ENCODE data around the gene STK32B. TPM values are rescaled to one million over a fixed set of nuclear protein-coding genes. Genes with fewer than 3 reads are reported as not detected.
"Not testable (repeated sequence)": the region's sequence is repeated elsewhere in the genome, so short reads cannot be mapped to it uniquely, and the experiment has no call there.

Gene STK32B
- total and polyA plus RNA-seq, 9 donors: 3.8 to 12.5 (median 5.8) TPM

DNA sequence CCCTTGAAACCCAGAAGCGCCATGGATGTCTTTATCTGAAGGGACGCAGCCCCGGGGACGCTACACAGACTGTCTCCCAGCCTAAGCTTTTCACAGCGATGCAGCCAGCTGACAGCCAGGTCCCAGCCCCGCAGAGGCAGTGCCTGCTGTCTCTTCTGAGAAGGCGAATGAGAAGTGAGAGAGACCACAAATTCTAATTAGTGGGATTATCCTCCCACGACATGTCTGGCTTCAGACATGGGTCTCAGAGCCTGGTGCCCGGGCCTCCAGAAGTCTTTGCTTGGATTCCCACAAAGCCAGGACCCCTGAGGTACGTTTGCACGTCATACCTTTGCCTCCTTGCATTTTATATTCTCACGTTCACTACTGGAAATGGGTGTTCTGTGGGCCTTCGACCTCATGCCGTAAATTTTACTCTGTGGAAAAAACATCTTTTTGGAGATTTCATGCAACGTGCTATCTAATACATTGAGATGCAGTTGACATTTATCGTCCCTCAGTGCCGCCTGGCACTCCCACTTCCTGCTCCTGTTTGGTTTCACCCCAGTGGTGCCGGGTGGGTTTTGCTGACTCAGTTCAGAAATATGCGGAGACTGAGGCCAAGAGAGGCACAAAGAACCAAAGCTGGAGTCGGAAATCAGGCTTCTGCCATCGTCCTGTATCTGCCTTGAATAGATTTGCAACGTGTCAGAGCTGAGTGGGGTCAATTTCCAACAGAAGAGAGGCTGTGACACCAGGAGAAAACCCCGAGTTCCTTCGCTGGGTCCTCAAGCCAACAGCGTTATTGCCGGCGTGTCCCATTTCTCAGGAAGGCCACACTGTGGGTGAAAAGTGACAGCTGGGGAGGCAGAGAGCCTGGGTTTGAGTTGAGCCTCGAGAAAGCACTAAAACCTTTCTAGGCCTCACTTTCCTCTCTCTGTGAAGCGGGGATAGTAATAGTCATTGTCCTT lies 114.4 kb downstream of the STK32B start:
- H3K4me3 ChIP-seq (ENCODE audit: low read length): no peak overlapping the region
- WGBS (ENCODE audit: insufficient coverage): 65% methylated on average over 19 of the region's 29 CpGs
- peak; percentile 17 for DNase-seq

DNA sequence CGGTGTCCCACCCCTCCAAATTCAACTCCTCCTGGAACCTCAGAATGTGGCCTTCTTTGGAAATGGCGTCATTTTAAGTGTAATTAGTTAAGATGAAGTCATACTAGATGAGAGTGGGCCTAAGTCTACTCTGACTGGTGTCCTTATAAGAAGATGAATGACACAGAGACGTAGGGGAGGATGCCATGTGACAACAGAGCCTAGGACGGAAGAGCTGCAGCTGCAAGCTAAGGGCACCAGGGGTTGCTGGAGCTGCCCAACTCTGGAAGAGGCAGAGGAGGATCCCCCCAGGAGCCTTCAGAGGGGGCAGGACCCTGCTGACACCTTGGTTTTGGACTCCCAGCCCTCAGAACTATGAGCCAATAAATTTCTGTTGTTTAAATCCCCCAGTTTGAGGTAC lies 115.1 kb downstream of the STK32B start:
- 89% methylated on average over 3 of the region's 4 CpGs for WGBS (ENCODE audit: insufficient coverage)

More for the DNA sequence above, 114.4 kb downstream of the STK32B start:
- no peaks in the 10 kb centered on the region for H3K27me3 ChIP-seq (ENCODE audit: control insufficient read depth, insufficient read depth, low read length)
- H3K9me3 ChIP-seq (replicated peaks; ENCODE audit: control insufficient read depth, low read depth, low read length): peaks cover 3% of the 10 kb centered on the region
- peaks cover 15% of the 10 kb centered on the region for H3K4me1 ChIP-seq (ENCODE audit: control insufficient read depth, insufficient read depth, low read length)
- no peak overlapping the region for H3K27ac ChIP-seq (ENCODE audit: low read length)
- no peaks in the 10 kb centered on the region for H3K36me3 ChIP-seq (ENCODE audit: control insufficient read depth, insufficient read depth, low read length)

DNA sequence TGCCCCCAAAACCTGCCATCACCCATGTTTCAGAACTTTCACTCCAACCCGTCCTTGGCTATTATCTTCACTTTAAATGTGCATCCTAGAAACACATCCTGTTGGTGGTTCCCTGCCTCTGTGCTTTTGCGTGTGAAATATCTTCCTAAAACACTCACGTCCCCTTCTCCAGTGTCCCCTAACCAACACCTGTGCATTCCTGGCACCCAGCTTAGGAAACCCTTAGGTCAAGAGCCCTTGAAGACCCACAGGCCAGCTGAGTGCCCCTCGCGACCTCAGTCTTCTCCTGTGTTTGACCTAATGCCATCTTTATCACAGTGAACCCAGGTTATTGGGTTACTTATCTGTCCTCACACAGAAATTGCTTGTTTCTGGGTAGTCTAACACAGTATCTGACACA lies 117.6 kb downstream of the STK32B start:
- no peaks in the 10 kb centered on the region for H3K36me3 ChIP-seq (ENCODE audit: control insufficient read depth, insufficient read depth, low read length)
- peaks cover 15% of the 10 kb centered on the region for H3K4me1 ChIP-seq (ENCODE audit: control insufficient read depth, insufficient read depth, low read length)
- no peak for DNase-seq
- H3K4me3 ChIP-seq (ENCODE audit: low read length): no peak overlapping the region
- peaks cover 3% of the 10 kb centered on the region for H3K9me3 ChIP-seq (replicated peaks; ENCODE audit: control insufficient read depth, low read depth, low read length)
- no peak overlapping the region for H3K27ac ChIP-seq (ENCODE audit: low read length)
- no peaks in the 10 kb centered on the region for H3K27me3 ChIP-seq (ENCODE audit: control insufficient read depth, insufficient read depth, low read length)
- WGBS (ENCODE audit: insufficient coverage): 97% methylated on average over 3 of the region's 5 CpGs

More for the DNA sequence above, 115.1 kb downstream of the STK32B start:
- Histone ChIP-seq H3K9me3 (replicated peaks; ENCODE audit: control insufficient read depth, low read depth, low read length) (peaks cover 3% of the 10 kb centered on the region), H3K4me3 (ENCODE audit: low read length) (no peak overlapping the region), H3K4me1 (ENCODE audit: control insufficient read depth, insufficient read depth, low read length) (peaks cover 15% of the 10 kb centered on the region), H3K27me3 (ENCODE audit: control insufficient read depth, insufficient read depth, low read length) (no peaks in the 10 kb centered on the region), H3K27ac (ENCODE audit: low read length) (no peak overlapping the region), H3K36me3 (ENCODE audit: control insufficient read depth, insufficient read depth, low read length) (no peaks in the 10 kb centered on the region)
- DNase-seq: no peak

DNA sequence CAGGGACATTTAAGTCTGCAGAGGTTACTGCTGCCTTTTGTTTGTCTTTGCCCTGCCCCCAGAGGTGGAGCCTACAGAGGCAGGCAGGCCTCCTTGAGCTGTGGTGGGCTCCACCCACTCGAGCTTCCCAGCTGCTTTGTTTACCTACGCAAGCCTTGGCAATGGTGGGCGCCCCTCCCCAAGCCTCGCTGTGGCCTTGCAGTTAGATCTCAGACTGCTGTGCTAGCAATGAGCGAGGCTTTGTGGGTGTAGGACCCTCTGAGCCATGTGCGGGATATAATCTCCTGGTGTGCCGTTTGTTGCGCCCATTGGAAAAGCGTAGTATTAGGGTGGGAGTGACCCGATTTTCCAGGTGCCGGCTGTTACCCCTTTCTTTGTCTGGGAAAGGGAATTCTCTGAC lies 124.6 kb downstream of the STK32B start:
- WGBS (ENCODE audit: insufficient coverage): 90% methylated on average over 11 of the region's 11 CpGs
- H3K36me3 ChIP-seq (ENCODE audit: control insufficient read depth, insufficient read depth, low read length); H3K27ac ChIP-seq (ENCODE audit: low read length): not testable (repeated sequence)

DNA sequence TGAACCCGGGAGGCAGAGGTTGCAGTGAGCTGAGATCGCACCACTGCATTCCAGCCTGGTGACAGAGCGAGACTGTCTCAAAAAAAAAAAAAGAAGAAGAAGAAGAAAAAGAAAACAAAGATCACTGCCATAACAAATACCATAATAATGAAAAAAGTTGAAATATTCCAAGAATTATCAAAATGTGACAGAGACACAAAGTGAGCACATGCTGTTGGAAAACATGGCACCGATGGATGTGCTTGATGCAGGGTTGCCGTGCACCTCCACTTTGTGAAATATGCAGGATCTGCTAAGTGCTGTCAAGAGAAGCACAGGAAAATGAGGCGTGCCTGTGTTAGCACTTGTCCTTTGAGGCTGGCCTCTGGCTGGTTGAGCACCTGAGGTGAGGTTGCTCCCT lies 133.3 kb downstream of the STK32B start:
- no peak overlapping the region for H3K27ac ChIP-seq (ENCODE audit: low read length)
- 90% methylated on average over 3 of the region's 6 CpGs for WGBS (ENCODE audit: insufficient coverage)
- no peaks in the 10 kb centered on the region for H3K9me3 ChIP-seq (replicated peaks; ENCODE audit: control insufficient read depth, low read depth, low read length)
- no peak overlapping the region for H3K4me3 ChIP-seq (ENCODE audit: low read length)
- H3K27me3 ChIP-seq (ENCODE audit: control insufficient read depth, insufficient read depth, low read length): no peaks in the 10 kb centered on the region
- no peak for DNase-seq
- H3K4me1 ChIP-seq (ENCODE audit: control insufficient read depth, insufficient read depth, low read length): no peaks in the 10 kb centered on the region
- no peaks in the 10 kb centered on the region for H3K36me3 ChIP-seq (ENCODE audit: control insufficient read depth, insufficient read depth, low read length)

More for the DNA sequence above, 124.6 kb downstream of the STK32B start:
- H3K9me3 ChIP-seq (replicated peaks; ENCODE audit: control insufficient read depth, low read depth, low read length); DNase-seq; H3K27me3 ChIP-seq (ENCODE audit: control insufficient read depth, insufficient read depth, low read length); H3K4me3 ChIP-seq (ENCODE audit: low read length); H3K4me1 ChIP-seq (ENCODE audit: control insufficient read depth, insufficient read depth, low read length): not testable (repeated sequence)

DNA sequence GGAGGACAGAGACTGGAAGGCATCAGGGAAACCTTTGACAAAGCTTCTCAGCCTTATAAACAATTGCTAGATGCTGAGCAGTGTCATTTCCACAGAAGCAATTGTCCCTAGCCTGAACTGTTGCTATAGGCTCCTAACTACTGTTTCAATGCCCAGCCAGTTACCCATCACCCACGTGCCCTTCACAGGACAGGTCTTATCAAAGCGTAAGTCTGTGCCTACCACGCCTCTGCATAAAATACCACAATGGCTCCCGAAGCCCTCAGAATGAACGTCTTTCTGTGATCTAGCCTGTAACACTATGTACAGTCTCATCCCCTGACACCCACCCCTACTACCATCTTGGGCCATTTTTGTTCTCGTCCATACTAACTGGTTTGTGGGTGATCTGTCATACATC lies 134.3 kb downstream of the STK32B start:
- WGBS (ENCODE audit: insufficient coverage): 91% methylated on average over 6 of the region's 6 CpGs
- Histone ChIP-seq H3K9me3 (replicated peaks; ENCODE audit: control insufficient read depth, low read depth, low read length) (no peaks in the 10 kb centered on the region), H3K27me3 (ENCODE audit: control insufficient read depth, insufficient read depth, low read length) (no peaks in the 10 kb centered on the region), H3K4me3 (ENCODE audit: low read length) (no peak overlapping the region), H3K36me3 (ENCODE audit: control insufficient read depth, insufficient read depth, low read length) (no peaks in the 10 kb centered on the region), H3K4me1 (ENCODE audit: control insufficient read depth, insufficient read depth, low read length) (no peaks in the 10 kb centered on the region), H3K27ac (ENCODE audit: low read length) (no peak overlapping the region)
- DNase-seq: no peak

DNA sequence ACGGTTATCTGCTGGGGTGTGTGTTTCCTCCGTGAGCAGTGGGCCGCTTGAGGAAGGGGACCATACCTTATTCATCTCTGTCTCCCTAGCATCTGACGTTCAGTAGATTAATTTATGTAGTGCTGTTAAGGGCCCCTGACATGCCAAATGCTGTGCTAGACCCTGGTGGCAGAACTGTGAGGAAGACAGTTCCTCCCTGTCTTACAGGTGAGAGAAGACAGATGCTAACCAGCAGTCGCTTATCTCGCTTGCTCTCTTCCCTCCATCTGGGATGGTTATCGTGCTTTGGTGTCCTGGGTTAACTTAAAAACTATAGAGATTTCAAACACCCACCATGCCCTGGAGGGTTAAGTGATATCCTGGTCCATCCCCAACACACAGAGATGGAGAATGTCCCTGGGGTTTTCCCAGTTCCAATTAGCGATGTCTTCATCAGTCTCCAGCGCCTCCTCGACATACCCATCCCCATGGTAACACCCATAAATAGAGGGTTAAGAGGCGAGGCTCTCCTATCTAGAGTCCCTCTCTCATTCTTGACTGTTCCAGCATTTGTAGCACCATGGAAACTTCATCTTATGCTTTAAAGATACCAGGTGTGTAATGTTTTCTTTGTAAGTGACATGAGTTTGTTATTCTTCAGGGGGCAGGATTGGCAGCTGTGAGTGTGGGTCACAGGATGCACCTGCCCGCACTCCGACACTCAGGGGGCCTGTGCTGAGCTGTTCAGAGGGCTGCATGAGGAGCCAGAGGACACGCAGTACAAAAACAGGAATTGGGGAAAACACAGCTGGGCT lies 135.2 kb downstream of the STK32B start:
- Histone ChIP-seq H3K4me1 (ENCODE audit: control insufficient read depth, insufficient read depth, low read length) (no peaks in the 10 kb centered on the region), H3K36me3 (ENCODE audit: control insufficient read depth, insufficient read depth, low read length) (no peaks in the 10 kb centered on the region), H3K9me3 (replicated peaks; ENCODE audit: control insufficient read depth, low read depth, low read length) (no peaks in the 10 kb centered on the region), H3K27ac (ENCODE audit: low read length) (peak overlapping the region; percentile 29), H3K4me3 (ENCODE audit: low read length) (no peak overlapping the region), H3K27me3 (ENCODE audit: control insufficient read depth, insufficient read depth, low read length) (no peaks in the 10 kb centered on the region)
- 41% methylated on average over 3 of the region's 14 CpGs for WGBS (ENCODE audit: insufficient coverage)
- DNase-seq: peak; percentile 32

DNA sequence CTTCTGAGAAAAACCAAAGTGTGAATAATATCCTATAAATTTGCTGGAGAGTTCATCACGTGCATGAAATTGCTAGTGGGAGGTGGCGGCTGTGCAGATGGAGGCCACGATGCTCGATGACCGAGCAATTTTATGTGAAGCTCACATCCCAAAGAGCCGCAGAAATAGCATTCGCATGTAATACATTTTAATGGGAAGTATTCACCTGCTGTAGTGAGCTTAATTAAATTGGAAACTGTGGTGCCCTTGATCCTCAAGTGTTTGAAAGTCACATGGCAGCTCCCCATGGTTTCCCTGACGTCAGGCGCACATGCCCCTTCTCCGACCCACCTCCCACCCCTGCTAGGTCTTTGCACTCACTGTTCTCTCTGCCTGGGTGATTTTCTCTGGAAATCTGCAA lies 136.8 kb downstream of the STK32B start:
- Histone ChIP-seq H3K4me3 (ENCODE audit: low read length) (no peak overlapping the region), H3K4me1 (ENCODE audit: control insufficient read depth, insufficient read depth, low read length) (no peaks in the 10 kb centered on the region), H3K27me3 (ENCODE audit: control insufficient read depth, insufficient read depth, low read length) (no peaks in the 10 kb centered on the region), H3K9me3 (replicated peaks; ENCODE audit: control insufficient read depth, low read depth, low read length) (no peaks in the 10 kb centered on the region), H3K27ac (ENCODE audit: low read length) (no peak overlapping the region), H3K36me3 (ENCODE audit: control insufficient read depth, insufficient read depth, low read length) (no peaks in the 10 kb centered on the region)
- 67% methylated on average over 8 of the region's 10 CpGs for WGBS (ENCODE audit: insufficient coverage)
- no peak for DNase-seq

DNA sequence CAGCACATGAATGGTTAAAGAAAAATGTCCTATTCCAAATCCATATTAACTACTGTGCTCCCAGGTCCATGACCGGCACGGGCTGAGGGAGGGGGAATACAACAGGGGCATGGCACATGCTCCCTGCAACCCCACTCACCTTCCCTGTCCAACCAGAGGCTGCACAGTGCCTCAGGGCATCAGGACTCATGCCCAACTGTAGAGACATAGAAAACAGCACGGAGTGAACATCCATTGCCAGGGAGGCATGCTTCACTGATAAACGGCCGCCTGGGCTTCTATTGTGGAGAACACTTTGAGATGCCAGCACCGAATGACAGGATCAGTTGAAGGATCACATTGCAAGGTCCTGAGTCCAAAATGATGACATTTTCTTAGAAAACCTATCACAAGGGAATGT lies 140.6 kb downstream of the STK32B start:
- no peaks in the 10 kb centered on the region for H3K4me1 ChIP-seq (ENCODE audit: control insufficient read depth, insufficient read depth, low read length)
- no peak overlapping the region for H3K4me3 ChIP-seq (ENCODE audit: low read length)
- H3K9me3 ChIP-seq (replicated peaks; ENCODE audit: control insufficient read depth, low read depth, low read length): no peaks in the 10 kb centered on the region
- no peak overlapping the region for H3K27ac ChIP-seq (ENCODE audit: low read length)
- 66% methylated on average over 6 of the region's 6 CpGs for WGBS (ENCODE audit: insufficient coverage)
- no peaks in the 10 kb centered on the region for H3K36me3 ChIP-seq (ENCODE audit: control insufficient read depth, insufficient read depth, low read length)
- no peaks in the 10 kb centered on the region for H3K27me3 ChIP-seq (ENCODE audit: control insufficient read depth, insufficient read depth, low read length)
- DNase-seq: no peak

DNA sequence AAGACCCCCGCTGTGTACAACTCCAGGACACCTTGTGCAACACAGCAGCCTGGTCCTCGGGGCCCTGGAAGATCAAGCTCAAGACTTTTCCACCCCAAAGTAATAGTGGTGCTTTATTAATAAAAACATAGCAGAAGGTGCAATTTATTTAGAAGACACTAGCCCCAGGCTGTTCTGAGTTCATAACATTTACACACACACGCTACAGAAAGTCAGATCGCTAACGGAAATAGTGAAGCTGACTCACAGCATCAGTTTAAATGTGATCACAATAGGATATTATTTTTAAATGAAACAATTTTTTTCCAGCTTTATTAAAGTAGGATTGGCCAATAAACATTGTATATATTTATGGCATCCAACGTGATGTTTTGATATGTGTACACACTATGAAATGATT lies 141.0 kb downstream of the STK32B start:
- WGBS (ENCODE audit: insufficient coverage): no CpG with 5 or more reads among the region's 6 CpGs
- no peak for DNase-seq

More for the DNA sequence above, 141.0 kb downstream of the STK32B start:
- H3K9me3 ChIP-seq (replicated peaks; ENCODE audit: control insufficient read depth, low read depth, low read length): no peaks in the 10 kb centered on the region
- no peaks in the 10 kb centered on the region for H3K27me3 ChIP-seq (ENCODE audit: control insufficient read depth, insufficient read depth, low read length)
- H3K4me1 ChIP-seq (ENCODE audit: control insufficient read depth, insufficient read depth, low read length): no peaks in the 10 kb centered on the region
- no peak overlapping the region for H3K4me3 ChIP-seq (ENCODE audit: low read length)
- H3K36me3 ChIP-seq (ENCODE audit: control insufficient read depth, insufficient read depth, low read length): no peaks in the 10 kb centered on the region
- no peak overlapping the region for H3K27ac ChIP-seq (ENCODE audit: low read length)

All from muscle of leg (tissue), 11 donors.